DOHH2 (cell line): Measurements from ENCODE around the gene NCAPG2.

Experiments
- H3F3A ChIP-seq: fragments of 200-600 bp; sonication (generic), shearing (Covaris generic); 2 replicates; pipeline ENCODE4 v1.6.0; 2016; ENCODE audit warnings: antibody characterized with exemption, mild to moderate bottlenecking; ENCODE audit not compliant: control insufficient read depth, insufficient read depth
- H3K27ac ChIP-seq: fragments of 200-600 bp; sonication (generic); 2 replicates; pipeline ENCODE4 v1.5.1; 2014; ENCODE audit warnings: low read depth, mild to moderate bottlenecking, low read length, moderate library complexity
- H3K27me3 ChIP-seq: fragments of 200-600 bp; sonication (generic); 2 replicates; pipeline ENCODE4 v1.6.1; 2014; ENCODE audit warnings: mild to moderate bottlenecking, low read length, mixed read lengths; ENCODE audit not compliant: control insufficient read depth
- H3K36me3 ChIP-seq: fragments of 200-600 bp; sonication (generic); 2 replicates; pipeline ENCODE4 v1.6.1; 2014; ENCODE audit warnings: mild to moderate bottlenecking, low read length, moderate library complexity, mixed read lengths; ENCODE audit not compliant: control insufficient read depth
- H3K4me1 ChIP-seq: fragments of 200-600 bp; sonication (generic); 2 replicates; pipeline ENCODE4 v1.6.1; 2014; ENCODE audit warnings: mild to moderate bottlenecking, low read length, mixed read lengths; ENCODE audit not compliant: control insufficient read depth
- H3K4me2 ChIP-seq: fragments of 200-600 bp; sonication (generic); 2 replicates; pipeline ENCODE4 v1.6.0; 2014; ENCODE audit warnings: mild to moderate bottlenecking, low read length, moderate library complexity
- H3K4me3 ChIP-seq: fragments of 200-600 bp; sonication (generic); 2 replicates; pipeline ENCODE4 v1.5.1; 2014; ENCODE audit warnings: mild to moderate bottlenecking, low read length, mixed read lengths
- H3K79me2 ChIP-seq: fragments of 200-600 bp; sonication (generic); 2 replicates; pipeline ENCODE4 v1.6.1; 2014; ENCODE audit warnings: mild to moderate bottlenecking, low read length, mixed read lengths; ENCODE audit not compliant: control insufficient read depth
- H3K9me2 ChIP-seq: fragments of 200-600 bp; sonication (generic); replicated peaks from 2 replicates; pipeline ENCODE4 v1.6.1; 2014; ENCODE audit warnings: mild to moderate bottlenecking, low read length, mixed read lengths; ENCODE audit not compliant: control insufficient read depth
- H3K9me3 ChIP-seq: fragments of 200-600 bp; sonication (generic); 2 replicates; pipeline ENCODE4 v1.6.1; 2014; ENCODE audit warnings: antibody characterized with exemption, low read length, mixed read lengths; ENCODE audit not compliant: control insufficient read depth, insufficient read depth
- H4K20me1 ChIP-seq: fragments of 200-600 bp; sonication (generic); 2 replicates; pipeline ENCODE4 v1.6.0; 2014; ENCODE audit warnings: low read depth, mild to moderate bottlenecking, antibody characterized with exemption, low read length, moderate library complexity; ENCODE audit not compliant: control insufficient read depth, insufficient read depth
- CTCF ChIP-seq: fragments of 200-600 bp; sonication (generic); IDR thresholded peaks from one replicate; pipeline ENCODE4 v1.5.1; 2014; ENCODE audit warnings: antibody characterized with exemption, mild to moderate bottlenecking, low read depth, low read length; ENCODE audit not compliant: poor library complexity, severe bottlenecking
- EZH2phosphoT487 ChIP-seq: fragments of 200-600 bp; sonication (generic); IDR thresholded peaks from 2 replicates; pipeline ENCODE4 v1.6.1; 2017; ENCODE audit warnings: borderline replicate concordance, mild to moderate bottlenecking, antibody characterized with exemption, low read length, moderate library complexity, mixed read lengths

NCAPG2 gene

GRCh38 chr7:158741294-158741666 is 36.7 kb upstream of the NCAPG2 start:
- Histone ChIP-seq H3K4me1 (no peaks in the 10 kb centered on the region), H3K36me3 (peaks cover 46% of the 10 kb centered on the region), H3K4me3 (no peak overlapping the region), H3K9me2 (no peaks in the 10 kb centered on the region), H4K20me1 (no peaks in the 10 kb centered on the region), H3K9me3 (no peaks in the 10 kb centered on the region), H3F3A (0 out of 2 replicates have a peak, but pooled peaks cover 2% of the 10 kb centered on the region), H3K27ac (no peak overlapping the region), H3K4me2 (no peak overlapping the region), H3K79me2 (no peaks in the 10 kb centered on the region), H3K27me3 (no peaks in the 10 kb centered on the region)
- TF ChIP-seq EZH2phosphoT487: no peak
- no peak for TF ChIP-seq CTCF

- Histone ChIP-seq H3K9me2 (no peaks in the 10 kb centered on the region), H3K4me3 (no peak overlapping the region), H3K79me2 (no peaks in the 10 kb centered on the region), H3F3A (0 out of 2 replicates have a peak, but pooled peaks cover 2% of the 10 kb centered on the region), H3K4me1 (no peaks in the 10 kb centered on the region), H3K27ac (no peak overlapping the region), H3K4me2 (no peak overlapping the region), H3K36me3 (peaks cover 46% of the 10 kb centered on the region), H4K20me1 (no peaks in the 10 kb centered on the region), H3K27me3 (no peaks in the 10 kb centered on the region), H3K9me3 (no peaks in the 10 kb centered on the region)
- TF ChIP-seq CTCF (no peak), EZH2phosphoT487 (no peak)
Measured at GRCh38 chr7:158740657-158741293, 36.2 kb upstream of the NCAPG2 start.

GRCh38 chr7:158740013-158740656 is 35.5 kb upstream of the NCAPG2 start:
- TF ChIP-seq EZH2phosphoT487: no peak
- Histone ChIP-seq H3K36me3 (peaks cover 46% of the 10 kb centered on the region), H3K4me2 (no peak overlapping the region), H3K4me1 (no peaks in the 10 kb centered on the region), H3K9me2 (no peaks in the 10 kb centered on the region), H3K79me2 (no peaks in the 10 kb centered on the region), H3K9me3 (no peaks in the 10 kb centered on the region), H3K4me3 (no peak overlapping the region), H3K27me3 (no peaks in the 10 kb centered on the region), H4K20me1 (no peaks in the 10 kb centered on the region), H3F3A (0 out of 2 replicates have a peak, but pooled peaks cover 2% of the 10 kb centered on the region), H3K27ac (no peak overlapping the region)

- H3K4me1 ChIP-seq: no peaks in the 10 kb centered on the region
- no peak overlapping the region for H3K4me3 ChIP-seq
- H3K79me2 ChIP-seq: no peaks in the 10 kb centered on the region
- H3K27ac ChIP-seq: no peak overlapping the region
- peaks cover 42% of the 10 kb centered on the region for H3K36me3 ChIP-seq
- H3K4me2 ChIP-seq: no peak overlapping the region
- H4K20me1 ChIP-seq: no peaks in the 10 kb centered on the region
- no peaks in the 10 kb centered on the region for H3K9me3 ChIP-seq
- H3F3A ChIP-seq: 0 out of 2 replicates have a peak, but pooled peaks cover 2% of the 10 kb centered on the region
- no peaks in the 10 kb centered on the region for H3K27me3 ChIP-seq
- no peaks in the 10 kb centered on the region for H3K9me2 ChIP-seq
- TF ChIP-seq CTCF (no peak), EZH2phosphoT487 (no peak)
Measured at GRCh38 chr7:158738841-158739240, 34.2 kb upstream of the NCAPG2 start.
